NCI-H2107 treated with DMSO at 0.1 percent for 48 hours (cell line): Measurements from ENCODE around the gene BICD1.

Source experiments
- DNase-seq: peaks from one replicate; lab custom pipeline; 2025; ENCODE audit not compliant: unreplicated experiment; lab: John Stamatoyannopoulos, UW

The BICD1 gene

DNA sequence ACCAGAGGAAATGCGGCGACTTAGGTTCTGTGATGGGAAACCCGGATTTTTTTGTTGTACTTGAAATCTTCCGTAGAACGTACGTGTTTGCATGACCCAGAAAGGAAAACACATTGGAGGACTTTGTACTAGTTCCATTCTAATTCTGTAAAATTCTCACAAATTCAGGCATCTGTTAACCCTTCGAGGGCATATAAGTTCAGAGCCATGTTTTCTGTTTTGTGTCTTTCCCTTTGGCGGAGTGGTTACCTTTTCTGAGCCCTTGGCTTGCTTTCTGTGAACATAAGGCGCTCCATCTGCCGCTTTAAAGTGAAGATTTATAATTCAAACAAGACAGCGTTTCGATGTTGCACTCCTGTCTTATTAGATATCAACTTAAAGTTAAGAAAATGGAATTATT lies 34.2 kb downstream of the BICD1 start:
- DNase-seq: no peak

DNA sequence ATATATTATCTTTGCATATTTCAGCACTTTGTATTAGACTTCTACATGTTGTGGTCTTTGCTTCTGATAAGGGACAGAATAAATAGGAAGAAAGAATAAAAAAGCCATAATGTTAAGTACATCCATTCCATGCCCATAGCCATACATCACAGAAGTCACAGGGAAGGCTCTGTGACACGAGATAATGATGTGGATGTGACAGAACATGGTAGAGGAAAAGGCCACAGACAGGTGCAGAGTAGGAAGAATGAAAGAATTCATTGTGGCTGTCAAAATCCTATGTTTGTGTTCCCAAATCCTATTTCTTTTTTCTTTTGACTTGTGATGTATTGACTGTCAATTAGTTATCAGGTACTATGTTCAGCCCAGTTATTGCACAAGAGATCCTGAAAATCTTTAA lies 38.4 kb downstream of the BICD1 start:
- no peak for DNase-seq

- DNase-seq: no peak
Measured at GRCh38 chr12:32146074-32146873, 39.6 kb downstream of the BICD1 start.

DNA sequence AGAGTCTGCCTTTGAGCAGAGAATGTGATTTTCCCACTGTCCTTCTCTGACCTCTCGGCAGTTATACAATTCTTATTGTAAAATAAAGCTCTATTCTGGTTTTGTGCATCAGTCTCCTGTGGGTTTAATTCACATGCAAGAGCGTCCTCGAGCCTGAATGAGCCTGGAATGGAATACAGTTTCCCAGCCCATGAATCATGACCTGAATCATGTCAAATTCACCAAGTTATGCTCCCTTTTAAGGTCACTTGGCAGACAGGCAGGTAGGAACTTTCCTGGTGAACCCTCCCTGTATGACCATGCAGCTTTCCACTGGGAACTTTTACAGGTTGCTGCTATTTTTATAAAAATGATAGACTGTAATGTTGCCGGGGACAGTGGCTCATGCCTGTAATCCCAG lies 41.7 kb downstream of the BICD1 start:
- no peak for DNase-seq

DNA sequence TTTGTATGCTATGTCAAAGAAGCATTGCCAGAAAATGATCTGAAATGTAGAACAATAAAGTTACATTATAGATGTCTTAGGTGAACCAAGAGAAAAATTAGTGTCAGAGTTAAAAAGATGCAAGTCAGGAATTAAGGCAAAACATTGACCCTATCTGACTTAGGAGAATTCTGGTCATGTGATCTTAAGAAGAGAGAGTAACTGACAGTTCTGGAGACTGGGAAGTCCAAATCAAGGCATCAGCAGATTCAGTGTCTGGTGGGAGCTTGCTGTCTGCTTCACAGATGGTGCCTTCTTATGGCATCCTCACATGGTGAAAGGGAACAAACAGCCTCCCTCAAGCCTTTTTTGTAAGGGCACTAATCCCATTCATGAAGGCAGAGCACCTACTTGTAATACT lies 42.8 kb downstream of the BICD1 start:
- no peak for DNase-seq

DNA sequence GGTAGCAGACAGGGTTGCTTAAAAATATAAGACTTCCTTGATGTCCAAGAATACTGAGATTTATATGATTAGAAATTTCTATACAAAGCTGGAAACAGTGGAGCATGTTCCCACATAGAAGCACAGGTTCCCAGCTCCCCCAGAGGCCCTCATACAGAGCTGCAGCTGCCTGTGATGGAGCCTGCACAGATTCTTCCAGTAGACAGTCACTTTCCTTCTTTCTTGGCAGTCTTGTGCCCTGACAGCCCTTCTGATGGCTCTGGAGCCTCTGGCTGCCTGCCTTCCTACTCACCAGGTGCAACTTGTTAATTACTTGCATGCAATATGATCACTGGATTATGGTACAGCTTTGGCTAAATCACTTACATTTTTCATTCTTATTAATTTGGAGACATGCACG lies 44.4 kb downstream of the BICD1 start:
- no peak for DNase-seq

DNA sequence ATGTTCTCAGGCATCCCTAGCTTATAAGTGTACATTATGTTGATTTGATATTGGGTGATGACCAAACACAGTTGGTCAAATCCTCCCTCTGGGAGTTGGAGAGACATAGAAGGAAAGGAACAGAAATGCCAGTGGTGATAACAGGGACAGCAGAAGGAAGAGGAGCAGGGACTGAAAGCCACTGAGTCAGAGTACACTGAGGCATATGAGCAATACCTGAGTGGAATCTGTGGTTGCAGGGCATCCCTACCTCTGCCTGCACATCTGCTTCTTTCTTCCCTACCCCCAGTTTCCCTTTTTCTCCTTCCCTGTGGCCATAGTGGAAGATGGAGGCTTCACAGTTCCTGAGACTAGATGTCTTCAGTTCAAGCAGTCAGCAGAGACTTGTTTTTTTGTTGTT lies 44.9 kb downstream of the BICD1 start:
- no peak for DNase-seq

DNA sequence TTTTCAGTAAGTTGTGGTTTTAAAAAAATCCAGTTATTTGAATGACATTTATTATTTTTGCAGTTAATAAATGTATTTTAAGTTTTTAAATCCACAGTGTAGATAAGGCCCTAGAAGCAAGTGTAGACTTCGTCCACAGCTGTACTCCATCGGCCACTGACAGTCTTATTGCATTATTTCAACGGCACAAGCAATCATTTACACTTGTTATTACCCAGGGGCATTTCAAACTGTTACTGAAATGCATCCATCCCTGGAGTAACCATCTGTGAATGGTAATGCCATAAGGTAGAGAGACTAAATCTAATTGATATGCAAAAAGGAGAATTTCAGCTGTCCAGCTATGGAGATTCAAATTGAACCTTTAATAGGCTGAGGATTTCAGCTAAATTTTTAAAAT lies 48.4 kb downstream of the BICD1 start:
- no peak for DNase-seq

- peak; percentile 64 for DNase-seq
Measured at GRCh38 chr12:32155961-32156529, 49.4 kb downstream of the BICD1 start.

DNA sequence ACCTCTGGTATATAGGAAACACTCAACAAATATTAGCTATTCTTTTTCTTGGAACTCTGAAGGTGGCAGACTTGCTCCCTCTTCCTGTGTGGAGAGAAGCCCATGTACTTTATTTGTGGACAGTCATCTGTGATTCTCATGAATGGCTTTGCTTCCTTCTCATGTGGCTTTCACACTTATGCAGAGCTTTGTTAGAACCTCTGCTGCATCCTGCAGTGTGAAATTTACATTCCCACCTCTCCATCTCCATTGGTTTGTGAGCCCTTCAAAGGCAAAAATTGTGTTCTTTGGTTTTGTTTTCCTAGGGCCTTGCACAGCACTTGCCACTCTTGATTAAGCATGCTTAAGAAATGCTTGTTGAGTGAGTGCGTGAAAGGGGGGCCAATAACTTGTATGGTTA lies 51.9 kb downstream of the BICD1 start:
- DNase-seq: no peak

GRCh38 chr12:32159381-32159780 lies 52.7 kb downstream of the BICD1 start:
- no peak for DNase-seq

DNA sequence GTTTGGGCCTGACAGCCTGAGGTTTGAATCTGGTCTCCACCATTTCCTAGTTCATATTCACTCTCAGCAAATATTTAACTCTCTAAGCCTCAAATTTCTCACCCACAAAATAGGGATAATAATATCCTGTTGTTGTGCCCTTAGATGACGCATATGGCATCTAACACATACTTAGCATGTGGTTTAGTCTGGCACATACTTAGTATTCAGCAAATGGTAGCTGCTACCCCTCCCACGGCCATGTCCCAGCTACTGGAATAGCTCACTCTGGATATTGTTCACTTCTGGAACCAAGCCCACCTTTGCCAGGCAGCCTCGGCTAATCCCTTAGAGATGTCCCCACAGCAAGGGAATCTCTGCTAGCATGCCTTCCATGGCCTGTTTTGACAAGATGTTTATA lies 53.3 kb downstream of the BICD1 start:
- no peak for DNase-seq

DNA sequence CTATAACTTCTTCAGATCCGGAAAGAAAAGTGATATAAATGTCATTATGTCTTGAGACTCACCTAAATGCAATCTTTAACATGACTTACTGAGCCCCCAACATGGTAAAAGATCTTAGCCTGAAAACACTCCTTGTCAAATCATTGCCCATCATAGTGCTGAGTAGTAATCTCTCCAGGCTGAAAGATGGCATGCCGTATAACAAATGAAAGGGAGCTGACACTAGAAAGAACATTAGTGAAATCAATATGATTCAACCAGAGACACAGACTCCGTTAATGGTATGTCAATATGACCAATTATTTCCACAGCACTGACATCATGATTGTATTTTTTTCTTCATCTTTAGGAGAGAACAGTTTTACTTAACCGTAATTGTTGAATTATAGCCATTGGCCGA lies 54.4 kb downstream of the BICD1 start:
- DNase-seq: no peak

GRCh38 chr12:32163596-32163995 lies 56.9 kb downstream of the BICD1 start:
- no peak for DNase-seq

DNA sequence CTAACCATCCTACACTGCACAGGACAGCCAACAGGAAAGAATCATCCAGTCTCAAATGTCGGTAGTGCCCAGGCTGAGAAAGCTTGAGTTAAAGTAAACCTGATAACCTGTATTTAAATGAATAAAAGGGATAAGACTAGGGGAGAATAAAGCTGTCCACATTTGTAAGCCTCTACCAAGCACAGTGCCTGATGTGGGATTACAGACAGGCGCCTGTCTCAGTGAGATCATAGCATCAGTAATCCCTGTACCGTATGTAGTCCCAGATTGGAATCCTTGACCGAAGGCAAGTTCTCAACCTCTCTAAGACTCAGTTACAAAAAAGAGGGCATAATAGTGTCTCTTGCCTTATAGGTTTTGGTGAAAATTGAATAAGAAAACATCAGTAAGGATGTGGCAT lies 59.9 kb downstream of the BICD1 start:
- DNase-seq: no peak

- DNase-seq: no peak
Measured at GRCh38 chr12:32170437-32170998, 63.9 kb downstream of the BICD1 start.

GRCh38 chr12:32171211-32171610 lies 64.6 kb downstream of the BICD1 start:
- no peak for DNase-seq

GRCh38 chr12:32176606-32177005 lies 70.0 kb downstream of the BICD1 start:
- DNase-seq: no peak

GRCh38 chr12:32178341-32179010 lies 71.8 kb downstream of the BICD1 start:
- DNase-seq: no peak

- DNase-seq: no peak
Measured at GRCh38 chr12:32179011-32179395, 72.4 kb downstream of the BICD1 start.

DNA sequence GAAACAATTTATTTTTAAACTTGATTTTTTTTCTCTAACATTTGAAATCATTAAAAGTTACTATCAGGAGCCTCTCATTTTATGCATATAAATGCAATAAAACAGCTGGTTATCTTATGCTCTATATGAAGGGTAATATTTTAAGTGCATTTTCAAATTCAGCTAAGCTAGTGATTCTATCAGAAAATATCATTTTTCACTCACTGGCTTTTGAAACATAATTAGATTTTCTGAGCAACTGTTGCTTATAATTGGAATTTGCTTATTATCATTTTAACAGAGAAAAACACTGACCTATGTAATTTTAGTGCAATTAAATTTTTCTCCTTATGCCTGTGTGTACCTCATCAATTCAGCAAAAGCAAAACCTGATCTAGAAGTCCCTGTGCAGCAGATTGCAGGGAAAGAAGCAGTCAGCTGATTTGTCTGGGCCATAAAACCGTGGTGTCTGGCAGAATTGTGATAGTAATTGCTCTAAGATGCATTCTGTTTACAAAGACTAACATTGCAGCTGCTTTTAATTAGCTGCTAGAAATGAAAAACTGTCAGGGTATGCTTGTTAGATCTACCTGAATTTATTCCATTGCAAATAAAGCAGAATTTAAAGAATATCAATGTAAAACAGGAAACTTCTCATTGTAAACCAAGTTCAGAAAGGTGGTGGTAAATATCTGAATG lies 75.0 kb downstream of the BICD1 start:
- DNase-seq: no peak

GRCh38 chr12:32183650-32184049 lies 77.0 kb downstream of the BICD1 start:
- no peak for DNase-seq
